Right cardiac atrium (tissue), 5 donors: ENCODE measurements around the gene ZAR1L. TPM values are rescaled to one million over a fixed set of nuclear protein-coding genes. Genes with fewer than 3 reads are reported as not detected.

Experiments
- ATAC-seq, 2 donors: fragments of 200-7000 bp; cut with Tn5 transposase; one replicate each; pipeline versions ENCODE4 v1.8.0 to v1.9.1; 2020; ENCODE audit warnings: moderate library complexity in 2 of 2, mild to moderate bottlenecking in 1 of 2
- DNase-seq, 3 donors: peaks; one replicate each; pipeline ENCODE4 v3.0.0-alpha.2; 2020
- H3K27ac ChIP-seq: one replicate; pipeline ENCODE4 v1.5.1; 2013; ENCODE audit warnings: mild to moderate bottlenecking, low read length, control low read depth, moderate library complexity
- H3K27me3 ChIP-seq: one replicate; pipeline ENCODE4 v1.6.1; 2013; ENCODE audit not compliant: control insufficient read depth, insufficient read depth
- H3K4me1 ChIP-seq: one replicate; pipeline ENCODE4 v1.6.1; 2013; ENCODE audit warnings: low read length; ENCODE audit not compliant: control insufficient read depth, insufficient read depth
- H3K4me3 ChIP-seq: one replicate; pipeline ENCODE4 v1.5.1; 2013; ENCODE audit warnings: low read length, control low read depth
- H3K9me3 ChIP-seq: one replicate; pipeline ENCODE4 v1.6.1; 2013; ENCODE audit warnings: low read length; ENCODE audit not compliant: control insufficient read depth
- WGBS: extraction: QIAGEN DNeasy Blood & Tissue Kit; methylation state at CpG from one replicate; pipeline ENCODE4 v1.1.7; 2013; 5-methylcytosine and 5-hydroxymethylcytosine counted together
- intact Hi-C, 4 donors: fragments of 100-400 bp; cut with DNase I; formaldehyde crosslinking; loops; one replicate each; pipeline versions ENCODE4 v1.11.0 to v1.14.0; 2022 to 2023
- polyA plus RNA-seq: library from polyadenylated mRNA; stranded (reverse); fragments of 200-250 nt; gene quantifications from one replicate; pipeline ENCODE4 v1.2.3, GENCODE V29; 2013
- total RNA-seq, 4 donors: library from RNA; stranded (reverse); fragmentation: NEBNext Ultra II Directional; extraction: Animal tissue kit (Norgen Biotek cat#: 25700); gene quantifications; one replicate each; pipeline ENCODE4 v1.2.1, GENCODE V29; 2021
- donor health status: healthy with polysubstance abuse.
- donor health status: DM: no; HTN: yes; CAD: no.
- donor health status: DM: no; HTN: no; CAD: no.
- donor health status: DM: no; HTN: yes; CAD: no; lungs with severe emphysema.
- donor health status: DM: yes; HTN: yes; CAD: no.

Gene ZAR1L
- total and polyA plus RNA-seq, 5 donors, result not detected

DNA sequence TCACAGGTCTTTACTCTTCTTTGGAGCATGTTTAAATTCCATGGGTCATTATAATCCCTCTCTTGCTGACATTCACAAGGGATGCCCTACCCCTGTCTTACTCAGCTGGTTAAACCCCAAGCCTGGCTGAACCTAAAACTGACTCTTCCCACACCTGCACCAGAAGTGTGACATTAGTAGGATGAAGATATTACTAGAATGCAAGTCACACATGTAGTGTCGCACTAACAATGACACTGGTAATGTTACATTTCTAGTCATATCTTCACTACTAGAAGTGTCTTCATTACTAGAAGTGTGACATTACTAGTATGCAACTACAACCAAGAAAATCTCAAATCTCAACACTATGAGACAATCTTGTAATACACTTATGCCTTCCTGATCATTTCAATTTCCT, 14.2 kb downstream of the ZAR1L start:
- Histone ChIP-seq H3K27ac (no peak overlapping the region), H3K9me3 (no peaks in the 10 kb centered on the region), H3K4me1 (no peaks in the 10 kb centered on the region), H3K4me3 (no peak overlapping the region), H3K27me3 (no peaks in the 10 kb centered on the region)
- 92% methylated on average over 1 of the region's 1 CpG for WGBS
- DNase-seq (no peak), ATAC-seq (no peak)
- intact Hi-C loops, result no loop called here

DNA sequence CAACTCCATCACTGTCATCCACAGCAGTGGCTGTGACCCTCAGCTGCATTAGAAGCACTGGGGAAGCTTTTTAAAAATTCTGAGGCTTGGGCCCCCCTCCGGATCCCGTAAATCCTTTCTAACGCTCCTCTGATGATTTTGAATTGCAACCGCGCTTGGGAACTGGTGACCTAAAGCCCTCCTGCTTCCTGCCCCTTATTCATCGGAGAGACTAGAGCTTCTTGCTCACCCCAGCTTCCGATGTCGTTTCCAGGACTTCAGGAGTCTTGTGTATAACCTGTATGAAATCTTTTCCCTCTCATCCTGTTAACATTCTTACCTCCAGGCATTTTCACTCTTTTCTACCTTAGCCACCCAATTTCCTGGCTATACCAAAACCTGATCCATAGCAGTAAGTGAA, 14.8 kb downstream of the ZAR1L start:
- Histone ChIP-seq H3K9me3 (no peaks in the 10 kb centered on the region), H3K4me1 (no peaks in the 10 kb centered on the region), H3K27me3 (no peaks in the 10 kb centered on the region), H3K4me3 (no peak overlapping the region), H3K27ac (no peak overlapping the region)
- ATAC-seq (no peak), DNase-seq (no peak)
- intact Hi-C loops, result no loop called here
- 61% methylated on average over 8 of the region's 8 CpGs for WGBS

DNA sequence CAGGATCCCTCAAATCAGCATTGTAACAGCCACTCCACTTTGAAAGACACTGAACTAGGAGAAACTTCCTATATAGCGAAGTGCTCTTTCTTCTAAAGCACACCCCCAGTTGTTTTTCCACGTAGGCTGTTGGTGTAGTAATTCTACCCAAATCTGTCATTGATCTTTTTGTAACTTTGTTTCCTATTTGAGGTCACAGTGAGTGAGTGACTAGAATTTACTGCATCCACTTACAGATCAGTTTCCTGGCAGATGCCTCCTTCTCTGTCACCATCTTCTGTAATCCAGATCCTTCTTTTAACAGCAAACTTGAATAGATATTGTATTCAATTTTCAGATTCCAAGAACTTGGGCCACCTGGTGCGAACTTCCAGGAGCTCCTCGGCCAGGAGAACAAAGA, 15.3 kb downstream of the ZAR1L start:
- WGBS, result 82% methylated on average over 4 of the region's 4 CpGs
- intact Hi-C loops, result no loop called here

DNA sequence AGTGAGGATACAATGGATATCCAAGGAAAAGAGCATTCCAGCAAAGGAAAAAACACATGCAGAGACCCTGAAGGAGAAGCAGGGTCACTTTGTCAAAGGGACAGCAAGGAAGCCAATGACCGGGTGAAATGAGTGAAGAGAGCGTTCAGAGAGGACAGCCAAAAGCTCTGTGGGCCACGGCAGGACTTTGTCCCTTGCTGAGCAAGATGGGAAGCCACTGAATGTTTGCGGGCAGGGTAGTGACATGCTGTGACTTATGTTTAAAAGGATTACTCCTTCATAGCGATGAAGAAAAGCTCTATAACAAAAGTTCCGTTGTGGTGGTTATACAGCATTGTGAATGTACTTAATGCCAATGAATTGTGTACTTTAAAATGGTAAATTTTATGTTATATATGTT, 16.5 kb downstream of the ZAR1L start:
- ATAC-seq (no peak), DNase-seq (no peak)
- no peak overlapping the region for H3K27ac ChIP-seq
- no peak overlapping the region for H3K4me3 ChIP-seq
- 89% methylated on average over 6 of the region's 6 CpGs for WGBS
- intact Hi-C loops, result no loop called here
- H3K9me3 ChIP-seq, result no peaks in the 10 kb centered on the region
- no peaks in the 10 kb centered on the region for H3K27me3 ChIP-seq
- H3K4me1 ChIP-seq, result no peaks in the 10 kb centered on the region

More for the DNA sequence above, 15.3 kb downstream of the ZAR1L start:
- Histone ChIP-seq H3K4me1 (no peaks in the 10 kb centered on the region), H3K9me3 (no peaks in the 10 kb centered on the region), H3K4me3 (no peak overlapping the region), H3K27me3 (no peaks in the 10 kb centered on the region), H3K27ac (no peak overlapping the region)
- DNase-seq, result no peak
- ATAC-seq, result no peak

DNA sequence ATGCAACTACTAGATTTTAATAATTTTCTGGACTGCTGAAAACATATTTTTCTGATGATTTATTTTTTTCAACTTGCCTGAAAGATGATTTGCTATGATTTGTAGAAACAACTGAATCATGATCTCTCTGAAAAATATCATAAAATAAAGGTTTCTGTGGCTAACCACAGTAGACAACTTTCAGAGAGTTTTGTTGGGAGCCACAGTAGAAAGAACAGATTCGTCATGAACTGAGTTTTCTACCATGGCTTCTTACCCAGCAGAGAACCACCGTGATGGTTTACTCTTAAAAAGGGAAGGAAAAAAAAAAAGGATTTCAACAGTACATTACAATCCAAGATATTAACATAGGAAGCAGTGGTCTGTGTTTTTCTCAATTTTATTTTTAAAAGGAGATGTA, 18.0 kb downstream of the ZAR1L start:
- no peaks in the 10 kb centered on the region for H3K4me1 ChIP-seq
- no peak overlapping the region for H3K4me3 ChIP-seq
- intact Hi-C loops, result no loop called here
- H3K9me3 ChIP-seq, result no peaks in the 10 kb centered on the region
- ATAC-seq, result no peak
- no peak overlapping the region for H3K27ac ChIP-seq
- 73% methylated on average over 2 of the region's 2 CpGs for WGBS
- DNase-seq, result no peak
- H3K27me3 ChIP-seq, result no peaks in the 10 kb centered on the region

DNA sequence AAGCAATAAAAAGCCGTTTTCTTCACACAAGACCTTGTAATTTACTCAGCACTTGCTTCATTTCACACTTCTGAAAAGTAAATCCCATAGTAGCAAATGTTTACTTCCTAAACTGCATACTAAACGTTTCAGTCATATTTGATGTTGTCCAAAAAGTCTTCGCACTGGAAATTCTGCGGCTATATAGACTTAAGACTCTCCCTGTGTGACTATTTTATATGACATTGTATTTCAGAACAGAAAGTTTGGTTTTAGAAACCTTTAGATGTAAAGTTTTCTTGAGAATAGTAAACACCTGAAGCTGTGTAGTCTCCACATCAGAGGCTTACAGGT, 29.6 kb downstream of the ZAR1L start:
- H3K4me1 ChIP-seq, result peaks cover 2% of the 10 kb centered on the region
- no peak overlapping the region for H3K4me3 ChIP-seq
- no peaks in the 10 kb centered on the region for H3K27me3 ChIP-seq
- H3K27ac ChIP-seq, result no peak overlapping the region
- WGBS, result 29% methylated on average over 4 of the region's 4 CpGs
- ATAC-seq (no peak), DNase-seq (no peak)
- intact Hi-C loops, result no loop called here
- no peaks in the 10 kb centered on the region for H3K9me3 ChIP-seq

DNA sequence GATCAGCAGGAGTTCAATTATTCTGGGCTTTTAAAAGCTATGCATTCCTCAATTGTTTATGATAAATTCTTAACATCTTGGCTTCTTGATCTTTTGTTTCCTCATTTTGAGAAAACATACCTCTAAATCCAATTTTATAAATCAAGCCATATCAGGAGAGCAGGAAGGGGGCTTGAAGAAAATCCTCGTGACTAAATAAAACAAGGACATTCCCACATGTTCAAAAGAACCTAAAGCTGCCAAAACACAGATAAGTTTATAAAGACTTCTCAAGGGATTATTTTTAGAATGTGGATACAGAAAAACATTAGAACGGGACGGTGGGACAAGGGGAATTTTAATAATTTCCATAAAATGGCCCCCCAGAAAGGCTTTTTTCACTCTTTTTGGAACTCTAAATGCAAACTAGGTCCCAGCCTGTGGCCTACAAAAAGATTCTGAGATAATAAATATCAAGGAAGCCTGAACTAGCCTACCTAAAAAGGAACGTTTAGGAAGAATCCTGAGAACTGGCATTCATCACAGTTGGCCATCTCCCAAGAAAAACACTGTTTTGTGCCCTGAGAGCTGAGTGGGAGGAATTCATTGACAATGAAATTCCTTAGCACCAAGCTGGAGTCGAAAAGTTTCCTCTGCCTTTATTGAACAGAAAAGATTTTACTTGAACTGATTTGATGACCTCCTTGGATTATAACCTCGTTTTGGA, 30.1 kb downstream of the ZAR1L start:
- intact Hi-C loops, result no loop called here
- ATAC-seq (peak; percentile 79 to 88), DNase-seq (no peak)
- 15% methylated on average over 6 of the region's 6 CpGs for WGBS
- Histone ChIP-seq H3K4me3 (no peak overlapping the region), H3K27me3 (no peaks in the 10 kb centered on the region), H3K9me3 (no peaks in the 10 kb centered on the region), H3K27ac (no peak overlapping the region), H3K4me1 (peaks cover 2% of the 10 kb centered on the region)

DNA sequence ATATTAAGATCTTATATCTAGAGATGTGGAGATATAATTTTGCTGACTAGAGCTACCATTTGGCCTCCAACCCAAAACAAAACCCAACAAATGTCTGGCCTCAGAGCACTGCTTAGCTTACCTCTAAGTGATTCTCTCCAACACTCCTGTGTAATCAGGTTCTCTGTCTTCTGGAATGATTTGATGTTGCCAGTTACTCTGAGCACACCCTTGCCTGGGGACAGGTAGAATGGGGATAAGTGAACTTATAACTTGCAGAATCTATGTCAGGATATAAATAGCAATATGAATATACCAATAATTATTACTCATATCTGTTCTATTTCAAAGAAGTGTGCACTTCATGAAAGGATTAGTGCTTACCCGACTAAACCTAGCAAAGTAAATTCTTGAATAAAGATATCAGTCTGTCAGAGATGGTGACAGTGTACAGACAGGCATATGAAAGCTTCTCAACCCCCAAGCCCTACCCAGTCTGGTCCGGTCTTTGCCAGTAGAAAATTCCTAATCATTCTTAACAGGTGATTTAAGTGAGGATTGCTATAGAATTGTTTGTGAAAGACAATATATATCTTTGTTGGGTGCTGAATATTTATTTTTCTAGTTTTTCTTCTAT, 33.0 kb downstream of the ZAR1L start:
- intact Hi-C loops, result no loop called here
- no peak for ATAC-seq
- no peaks in the 10 kb centered on the region for H3K27me3 ChIP-seq
- no peak overlapping the region for H3K27ac ChIP-seq
- DNase-seq, result no peak
- 56% methylated on average over 2 of the region's 2 CpGs for WGBS
- no peaks in the 10 kb centered on the region for H3K9me3 ChIP-seq
- H3K4me3 ChIP-seq, result no peak overlapping the region
- peaks cover 2% of the 10 kb centered on the region for H3K4me1 ChIP-seq

DNA sequence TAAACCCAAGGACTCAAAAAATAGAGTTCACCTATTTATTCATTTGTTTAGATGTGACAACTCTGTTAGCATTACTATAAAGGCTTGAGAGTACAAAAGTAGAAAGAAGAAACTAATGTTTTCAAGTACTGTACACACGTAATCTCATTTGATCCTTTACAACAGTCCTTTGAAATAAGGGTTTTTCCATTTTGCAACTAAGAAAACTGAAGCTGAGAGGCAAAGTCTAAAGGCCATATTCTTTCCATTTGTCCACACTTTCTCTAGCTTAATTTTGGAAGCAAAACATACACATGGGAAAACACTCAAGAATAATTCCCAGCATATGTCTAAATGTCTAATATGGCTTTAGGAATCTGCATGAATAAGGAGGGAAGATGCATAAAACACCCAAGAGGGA, 34.1 kb downstream of the ZAR1L start:
- H3K27ac ChIP-seq, result no peak overlapping the region
- no peaks in the 10 kb centered on the region for H3K9me3 ChIP-seq
- intact Hi-C loops, result no loop called here
- no peaks in the 10 kb centered on the region for H3K4me1 ChIP-seq
- no peak for DNase-seq
- WGBS, result 81% methylated on average over 1 of the region's 1 CpG
- no peak overlapping the region for H3K4me3 ChIP-seq
- no peak for ATAC-seq
- H3K27me3 ChIP-seq, result no peaks in the 10 kb centered on the region

DNA sequence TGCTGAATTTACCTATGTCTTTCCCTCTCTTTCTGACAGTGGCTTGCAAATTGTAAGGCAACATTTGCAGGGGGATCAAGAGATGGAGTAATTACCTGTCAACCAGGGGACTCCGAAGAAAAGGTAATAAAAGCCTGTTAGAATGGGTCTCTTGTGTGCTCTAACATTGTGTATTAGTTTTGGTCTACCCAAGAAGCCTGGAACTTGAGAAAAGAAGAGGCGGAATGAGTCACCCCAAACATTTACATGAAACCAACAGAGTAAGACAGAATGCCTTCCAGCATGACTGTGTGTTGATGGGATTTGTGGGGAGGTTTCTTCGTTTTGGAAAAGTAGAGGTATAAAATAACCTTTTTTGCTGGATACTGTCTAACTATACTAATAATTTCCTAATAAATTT, 36.7 kb downstream of the ZAR1L start:
- H3K27ac ChIP-seq, result no peak overlapping the region
- no peaks in the 10 kb centered on the region for H3K4me1 ChIP-seq
- no peak for ATAC-seq
- no peak overlapping the region for H3K4me3 ChIP-seq
- intact Hi-C loops, result no loop called here
- no peaks in the 10 kb centered on the region for H3K27me3 ChIP-seq
- 97% methylated on average over 3 of the region's 3 CpGs for WGBS
- DNase-seq, result no peak
- H3K9me3 ChIP-seq, result no peaks in the 10 kb centered on the region

DNA sequence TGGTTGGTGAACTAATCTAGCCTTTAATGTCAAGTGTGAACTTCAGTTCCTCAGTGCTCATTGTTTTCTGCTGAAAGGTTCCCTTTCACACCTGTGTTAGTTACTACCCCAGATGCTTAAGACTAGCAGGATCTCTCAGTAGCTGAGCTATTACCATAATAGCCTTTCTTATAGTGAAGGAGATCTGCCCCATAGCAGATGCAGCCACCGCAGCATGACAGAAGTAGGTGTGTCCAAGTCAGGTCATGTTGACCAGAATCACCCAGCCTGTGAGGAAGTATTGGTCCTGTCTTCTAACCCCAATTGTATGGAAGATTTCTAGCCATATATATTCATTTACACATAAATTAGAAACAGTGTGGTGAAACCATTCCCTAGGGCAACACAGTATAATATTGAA, 37.3 kb downstream of the ZAR1L start:
- Histone ChIP-seq H3K4me3 (no peak overlapping the region), H3K27ac (no peak overlapping the region), H3K27me3 (no peaks in the 10 kb centered on the region), H3K9me3 (no peaks in the 10 kb centered on the region), H3K4me1 (no peaks in the 10 kb centered on the region)
- ATAC-seq, result no peak
- 96% methylated on average over 1 of the region's 1 CpG for WGBS
- intact Hi-C loops, result no loop called here
- no peak for DNase-seq
